Measurements from ENCODE around the gene ARHGEF33.

GRCh38 chr2:38960609-38961320 lies 71.1 kb downstream of the ARHGEF33 start:
- no peak for TF ChIP-seq CTCF (conservative IDR thresholded peaks at IDR 0.05; ENCODE audit: low read length)
- TF ChIP-seq EZH2phosphoT487 (IDR thresholded peaks at IDR 0.05; ENCODE audit: borderline replicate concordance, low read depth, low read length) = no peak
